PC-9 (cell line): ENCODE measurements around the gene SNX11.

ENCODE experiments used
- CTCF ChIP-seq: fragments of 200-600 bp; sonication (generic); conservative IDR thresholded peaks from 2 replicates; pipeline ENCODE4 v1.6.1; 2017; ENCODE audit warnings: mixed run types, antibody characterized with exemption, mild to moderate bottlenecking, moderate library complexity
- EZH2 ChIP-seq: fragments of 200-600 bp; sonication (generic); IDR thresholded peaks from 2 replicates; pipeline ENCODE4 v1.8.0; 2017; ENCODE audit warnings: antibody characterized with exemption, low read depth

- TF ChIP-seq CTCF (no peak), EZH2 (no peak)
These were observed 40.9 kb upstream of the SNX11 start for GRCh38 chr17:48066656-48067055.
